Measurements from ENCODE around the gene CCT2. TPM values are rescaled to one million over a fixed set of nuclear protein-coding genes. Genes with fewer than 3 reads are reported as not detected.
A peak's percentile ranks its signal among the peaks of the same experiment; 100 is the strongest.

Gene CCT2
- total RNA-seq (100 to 1,000 TPM in 3 of 4 donors, 10 to 100 TPM in 1; 96.9 to 190 (median 149) TPM), polyA plus RNA-seq (100 to 1,000 TPM; 129 to 353 (median 199) TPM)
- long read RNA-seq, donor 1, transcript CCT2-201 (16 exons, 2,041 nt), result major isoform, 118 of 137 reads
- long read RNA-seq, donor 1, partial matches to known transcripts, result 15 of 137 reads
- long read RNA-seq, donor 1, other reads (novel, unspliced or antisense), result 3 of 137 reads
- long read RNA-seq, donor 2, transcript CCT2-201 (16 exons, 2,041 nt), result major isoform, 152 of 184 reads
- long read RNA-seq, donor 2, partial matches to known transcripts, result 23 of 184 reads
- long read RNA-seq, donor 2, other reads (novel, unspliced or antisense), result 6 of 184 reads

- 0 to 1% (median 0%) methylated on average over 58 to 63 of the region's 63 CpGs for WGBS, 3 donors
- Histone ChIP-seq H3K27me3 (ENCODE audit: insufficient read depth in 3 of 3, low read length in 2 of 3) (no peaks in the 10 kb centered on the region), H3K4me3 (peak within 1 kb of the TSS; percentile 95), H3K4me1 (peaks cover 10% of the 10 kb centered on the region), H3K36me3 (ENCODE audit: insufficient read depth in 1 of 2, low read depth in 1 of 2) (peaks cover 6 to 42% of the 10 kb centered on the region in 2 donors), H3K9me3 (no peaks in the 10 kb centered on the region), H3K27ac (peak within 1 kb of the TSS; percentile 96)
- peak; percentile 99 to 100 (median 100) for ATAC-seq
- intact Hi-C loops (cut with DNase I), result loop anchor here in 1 of 2 donors (5.0 kb wide), 1 partner anchor 52 kb away; no protein-coding TSS in a partner anchor
- peak; percentile 40 for TF ChIP-seq CTCF (IDR thresholded peaks at IDR 0.05)
- DNase-seq, result peak; percentile 97 to 99
Measured at GRCh38 chr12:69585189-69586062, at the start of gene CCT2. Gene CCT2, plus strand, starts transcription at chr12:69585459. Its CDS starts 63 bp downstream, at chr12:69585522.

- no peak for ATAC-seq
- DNase-seq, result no peak
- Histone ChIP-seq H3K4me1 (peaks cover 6% of the 10 kb centered on the region), H3K4me3 (no peak overlapping the region), H3K27ac (no peak overlapping the region), H3K36me3 (ENCODE audit: insufficient read depth in 1 of 2, low read depth in 1 of 2) (no peaks in the 10 kb centered on the region), H3K27me3 (ENCODE audit: insufficient read depth in 3 of 3, low read length in 2 of 3) (no peaks in the 10 kb centered on the region), H3K9me3 (no peaks in the 10 kb centered on the region)
- intact Hi-C loops (cut with DNase I), result no loop called here
- WGBS, 3 donors, result 39 to 65% (median 40%) methylated on average over 2 of the region's 2 CpGs
- no peak for TF ChIP-seq CTCF (IDR thresholded peaks at IDR 0.05)
Measured at GRCh38 chr12:69540987-69541386, 44.3 kb upstream of the CCT2 start.

- 97 to 100% (median 97%) methylated on average over 1 of the region's 1 CpG for WGBS, 3 donors
- H3K4me3 ChIP-seq, result no peak overlapping the region
- no peak for TF ChIP-seq CTCF (IDR thresholded peaks at IDR 0.05)
- H3K36me3 ChIP-seq (ENCODE audit: insufficient read depth in 1 of 2, low read depth in 1 of 2), result no peaks in the 10 kb centered on the region
- no peak overlapping the region for H3K27ac ChIP-seq
- DNase-seq (no peak), ATAC-seq (no peak)
- H3K4me1 ChIP-seq, result no peaks in the 10 kb centered on the region
- intact Hi-C loops (cut with DNase I), result no loop called here
- H3K9me3 ChIP-seq, result no peaks in the 10 kb centered on the region
- no peaks in the 10 kb centered on the region for H3K27me3 ChIP-seq (ENCODE audit: insufficient read depth in 3 of 3, low read length in 2 of 3)
Measured at GRCh38 chr12:69544087-69544486, 41.2 kb upstream of the CCT2 start.

GRCh38 chr12:69545081-69545480 lies 40.2 kb upstream of the CCT2 start:
- DNase-seq, result no peak
- intact Hi-C loops (cut with DNase I), result no loop called here
- TF ChIP-seq CTCF (IDR thresholded peaks at IDR 0.05), result no peak
- Histone ChIP-seq H3K9me3 (no peaks in the 10 kb centered on the region), H3K27ac (no peak overlapping the region), H3K36me3 (ENCODE audit: insufficient read depth in 1 of 2, low read depth in 1 of 2) (no peaks in the 10 kb centered on the region), H3K27me3 (ENCODE audit: insufficient read depth in 3 of 3, low read length in 2 of 3) (no peaks in the 10 kb centered on the region), H3K4me3 (no peak overlapping the region), H3K4me1 (no peaks in the 10 kb centered on the region)
- WGBS, 3 donors, result 94 to 97% (median 95%) methylated on average over 1 of the region's 1 CpG
- no peak for ATAC-seq
